Hepatocyte (in vitro differentiated cells): ENCODE data around the gene BMP7. TPM values are rescaled to one million over a fixed set of nuclear protein-coding genes. Genes with fewer than 3 reads are reported as not detected.

Experiments
- DNase-seq: peaks from one replicate; pipeline ENCODE4 v3.0.0-alpha.2; 2016; ENCODE audit warnings: low spot score
- H2AFZ ChIP-seq: fragments of 200-600 bp; sonication (generic); 2 replicates; pipeline ENCODE4 v1.6.0; 2016; ENCODE audit warnings: antibody characterized with exemption, mild to moderate bottlenecking
- H3K27ac ChIP-seq: fragments of 200-600 bp; sonication (generic); 2 replicates; pipeline ENCODE4 v1.5.1; 2016; ENCODE audit warnings: mild to moderate bottlenecking
- H3K27me3 ChIP-seq: fragments of 200-600 bp; sonication (generic); 2 replicates; pipeline ENCODE4 v1.6.1; 2016
- H3K36me3 ChIP-seq: fragments of 200-600 bp; sonication (generic); replicated peaks from 2 replicates; pipeline ENCODE4 v1.5.1; 2016; ENCODE audit warnings: low read depth; ENCODE audit not compliant: insufficient read depth
- H3K4me1 ChIP-seq: fragments of 200-600 bp; sonication (generic); 2 replicates; pipeline ENCODE4 v1.5.1; 2016; ENCODE audit warnings: mild to moderate bottlenecking, moderate library complexity; ENCODE audit not compliant: insufficient read depth
- H3K4me2 ChIP-seq: fragments of 200-600 bp; sonication (generic); 2 replicates; pipeline ENCODE4 v1.6.0; 2016
- H3K4me3 ChIP-seq: fragments of 200-600 bp; sonication (generic); 2 replicates; pipeline ENCODE4 v1.5.1; 2016; ENCODE audit warnings: mild to moderate bottlenecking
- H3K79me2 ChIP-seq: fragments of 200-600 bp; sonication (generic); 2 replicates; pipeline ENCODE4 v1.6.0; 2017; ENCODE audit warnings: mild to moderate bottlenecking
- H3K9me2 ChIP-seq: fragments of 200-600 bp; sonication (generic); replicated peaks from 2 replicates; pipeline ENCODE4 v1.6.0; 2017; ENCODE audit warnings: mild to moderate bottlenecking; ENCODE audit not compliant: insufficient read depth
- H3K9me3 ChIP-seq: fragments of 200-600 bp; sonication (generic); 2 replicates; pipeline ENCODE4 v1.5.1; 2016; ENCODE audit warnings: low read depth, mild to moderate bottlenecking
- H4K20me1 ChIP-seq: fragments of 200-600 bp; sonication (generic); 2 replicates; pipeline ENCODE4 v1.6.0; 2016; ENCODE audit warnings: mild to moderate bottlenecking; ENCODE audit not compliant: insufficient read depth, poor library complexity, severe bottlenecking
- EZH2 ChIP-seq: fragments of 200-600 bp; sonication (generic); IDR thresholded peaks from 2 replicates; pipeline ENCODE4 v1.6.1; 2016; ENCODE audit warnings: antibody characterized with exemption, mild to moderate bottlenecking, borderline replicate concordance
- EZH2phosphoT487 ChIP-seq: fragments of 200-600 bp; sonication (generic); IDR thresholded peaks from one replicate; pipeline ENCODE4 v1.6.1; 2018; ENCODE audit warnings: antibody characterized with exemption, mild to moderate bottlenecking, low read depth, moderate library complexity; ENCODE audit not compliant: unreplicated experiment, severe bottlenecking
- WGBS: methylation state at CpG from one replicate; pipeline ENCODE4 v1.1.6; 2016; ENCODE audit warnings: low lambda C conversion rate; ENCODE audit errors: missing lambda C conversion rate; 5-methylcytosine and 5-hydroxymethylcytosine counted together
- polyA plus RNA-seq: library from polyadenylated mRNA; unstranded; fragments of >200 nt; fragmentation: Nextera tagmentation; extraction: Ambion mirVana; gene quantifications from 2 replicates; pipeline ENCODE4 v1.2.1, GENCODE V29; 2016
- total RNA-seq: library from RNA; depleted of rRNA; stranded (reverse); fragments of >200 nt; gene quantifications from 2 replicates; pipeline ENCODE4 v1.2.3, GENCODE V29; 2014
- TF ChIP-seq, protein P1 (sequence below): fragments of 200-600 bp; sonication (generic); IDR thresholded peaks from 2 replicates; pipeline ENCODE4 v1.5.1; 2016; ENCODE audit warnings: antibody characterized with exemption, mild to moderate bottlenecking; ENCODE audit not compliant: poor library complexity

The BMP7 gene
- total and polyA plus RNA-seq, 2 experiments from 2014 or later: 9.1 to 14.8 TPM

DNA sequence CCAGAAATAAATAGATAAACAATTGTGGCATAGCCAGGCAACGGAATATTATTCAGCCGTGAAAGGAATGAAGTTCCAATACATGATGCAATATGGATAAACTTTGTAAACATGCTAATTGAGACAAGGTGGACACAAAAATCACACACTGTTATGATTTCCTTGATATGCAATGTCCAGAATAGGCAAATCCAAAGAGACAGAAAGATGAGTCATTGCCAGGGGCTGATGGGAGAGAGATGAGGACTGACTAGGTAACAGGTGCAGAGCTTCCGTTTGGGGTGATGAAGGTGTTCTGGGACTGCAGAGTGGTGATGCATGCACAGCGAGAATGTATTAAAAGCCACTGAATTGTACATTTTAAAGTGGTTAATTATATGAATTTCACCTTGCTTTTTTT is 32.0 kb upstream of the BMP7 start:
- H3K79me2 ChIP-seq: no peaks in the 10 kb centered on the region

DNA sequence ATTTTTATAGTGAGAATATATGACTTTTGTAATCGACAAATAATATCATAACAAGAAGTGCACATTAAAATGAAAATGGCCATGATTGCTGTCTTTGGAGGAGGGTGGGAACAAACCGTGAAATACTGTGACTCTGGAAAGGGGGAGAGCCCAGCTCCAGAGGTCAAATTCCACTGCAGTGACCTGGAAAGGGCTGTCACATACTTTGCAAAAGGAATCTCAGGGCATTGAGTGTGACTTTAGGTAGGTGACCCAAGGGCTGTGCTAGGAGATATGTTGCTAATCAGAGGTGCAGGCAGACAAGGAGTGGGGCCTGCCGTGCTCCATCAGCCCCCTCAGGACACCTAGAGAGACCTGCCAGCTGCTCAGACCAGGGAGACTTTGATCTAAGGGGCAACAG is 28.1 kb upstream of the BMP7 start:
- no peaks in the 10 kb centered on the region for H3K27me3 ChIP-seq
- no peaks in the 10 kb centered on the region for H3K36me3 ChIP-seq
- H3K79me2 ChIP-seq: no peaks in the 10 kb centered on the region
- no peaks in the 10 kb centered on the region for H3K9me2 ChIP-seq
- no peaks in the 10 kb centered on the region for H4K20me1 ChIP-seq
- no peaks in the 10 kb centered on the region for H3K9me3 ChIP-seq
- DNase-seq: no peak
- H3K4me2 ChIP-seq: no peak overlapping the region
- H3K27ac ChIP-seq: no peak overlapping the region
- TF ChIP-seq, protein P1, sequence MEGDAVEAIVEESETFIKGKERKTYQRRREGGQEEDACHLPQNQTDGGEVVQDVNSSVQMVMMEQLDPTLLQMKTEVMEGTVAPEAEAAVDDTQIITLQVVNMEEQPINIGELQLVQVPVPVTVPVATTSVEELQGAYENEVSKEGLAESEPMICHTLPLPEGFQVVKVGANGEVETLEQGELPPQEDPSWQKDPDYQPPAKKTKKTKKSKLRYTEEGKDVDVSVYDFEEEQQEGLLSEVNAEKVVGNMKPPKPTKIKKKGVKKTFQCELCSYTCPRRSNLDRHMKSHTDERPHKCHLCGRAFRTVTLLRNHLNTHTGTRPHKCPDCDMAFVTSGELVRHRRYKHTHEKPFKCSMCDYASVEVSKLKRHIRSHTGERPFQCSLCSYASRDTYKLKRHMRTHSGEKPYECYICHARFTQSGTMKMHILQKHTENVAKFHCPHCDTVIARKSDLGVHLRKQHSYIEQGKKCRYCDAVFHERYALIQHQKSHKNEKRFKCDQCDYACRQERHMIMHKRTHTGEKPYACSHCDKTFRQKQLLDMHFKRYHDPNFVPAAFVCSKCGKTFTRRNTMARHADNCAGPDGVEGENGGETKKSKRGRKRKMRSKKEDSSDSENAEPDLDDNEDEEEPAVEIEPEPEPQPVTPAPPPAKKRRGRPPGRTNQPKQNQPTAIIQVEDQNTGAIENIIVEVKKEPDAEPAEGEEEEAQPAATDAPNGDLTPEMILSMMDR: no peak
- TF ChIP-seq EZH2phosphoT487 (no peak), EZH2 (no peak)
- no peaks in the 10 kb centered on the region for H3K4me1 ChIP-seq
- H3K4me3 ChIP-seq: no peak overlapping the region
- 70% methylated on average over 3 of the region's 3 CpGs for WGBS
- no peak overlapping the region for H2AFZ ChIP-seq

More for the DNA sequence above, 32.0 kb upstream of the BMP7 start:
- TF ChIP-seq EZH2phosphoT487 (no peak), EZH2 (no peak)
- TF ChIP-seq, protein P1: no peak
- no peak for DNase-seq
- Histone ChIP-seq H3K27ac (no peak overlapping the region), H3K4me3 (no peak overlapping the region), H4K20me1 (no peaks in the 10 kb centered on the region), H3K4me2 (no peak overlapping the region), H3K9me2 (no peaks in the 10 kb centered on the region), H2AFZ (no peak overlapping the region), H3K4me1 (no peaks in the 10 kb centered on the region), H3K36me3 (no peaks in the 10 kb centered on the region), H3K27me3 (no peaks in the 10 kb centered on the region), H3K9me3 (no peaks in the 10 kb centered on the region)
- 90% methylated on average over 4 of the region's 4 CpGs for WGBS

DNA sequence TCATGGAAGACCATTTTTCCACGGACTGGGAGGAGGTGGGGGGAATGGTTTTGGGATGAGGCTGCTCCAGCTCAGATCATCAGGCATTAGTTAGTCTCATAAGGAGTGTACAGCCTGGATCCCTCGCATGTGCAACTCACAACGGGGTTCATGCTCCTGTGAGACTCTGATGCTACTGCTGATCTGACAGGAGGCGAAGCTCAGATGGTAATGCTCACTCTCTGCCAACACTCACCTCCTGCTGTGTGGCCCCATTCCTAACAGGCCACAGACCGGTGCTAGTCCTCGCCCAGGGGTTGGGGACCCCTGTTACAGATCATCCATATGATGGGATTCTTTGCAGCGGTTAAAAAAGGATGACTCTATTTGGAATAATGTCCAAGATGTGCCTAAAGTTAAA is 27.6 kb upstream of the BMP7 start:
- Histone ChIP-seq H3K27me3 (no peaks in the 10 kb centered on the region), H4K20me1 (no peaks in the 10 kb centered on the region), H3K36me3 (no peaks in the 10 kb centered on the region), H3K4me1 (no peaks in the 10 kb centered on the region), H3K9me2 (no peaks in the 10 kb centered on the region), H3K27ac (no peak overlapping the region), H3K4me3 (no peak overlapping the region), H3K9me3 (no peaks in the 10 kb centered on the region), H3K79me2 (no peaks in the 10 kb centered on the region), H2AFZ (no peak overlapping the region), H3K4me2 (no peak overlapping the region)
- TF ChIP-seq, protein P1: no peak
- no peak for TF ChIP-seq EZH2phosphoT487
- no peak for TF ChIP-seq EZH2
- no peak for DNase-seq
- WGBS: 90% methylated on average over 7 of the region's 7 CpGs

DNA sequence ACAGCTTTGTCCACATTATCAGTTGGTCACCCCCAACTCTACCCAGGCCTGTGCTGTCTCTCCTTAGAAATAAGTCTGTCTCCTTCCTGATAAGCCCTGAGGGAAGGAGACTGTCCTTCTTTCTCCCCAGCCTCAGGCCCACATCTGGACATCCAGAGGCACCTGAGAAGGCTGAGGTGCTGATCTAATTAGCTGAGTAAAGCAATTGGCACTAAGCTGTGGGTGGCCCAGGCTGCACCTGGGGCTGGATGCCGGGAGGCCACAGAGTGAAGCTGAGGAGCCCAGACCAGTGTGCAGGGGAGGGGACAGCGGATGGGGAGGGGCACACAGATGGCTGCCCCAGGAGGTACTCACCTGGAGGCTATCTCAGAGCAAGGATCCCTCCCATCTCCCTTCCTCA is 26.2 kb upstream of the BMP7 start:
- Histone ChIP-seq H2AFZ (no peak overlapping the region), H3K27me3 (no peaks in the 10 kb centered on the region), H3K9me3 (no peaks in the 10 kb centered on the region), H3K4me3 (no peak overlapping the region), H3K4me1 (peaks cover 8% of the 10 kb centered on the region), H4K20me1 (no peaks in the 10 kb centered on the region), H3K36me3 (no peaks in the 10 kb centered on the region), H3K27ac (no peak overlapping the region), H3K79me2 (no peaks in the 10 kb centered on the region), H3K9me2 (no peaks in the 10 kb centered on the region), H3K4me2 (no peak overlapping the region)
- no peak for DNase-seq
- TF ChIP-seq, protein P1: no peak
- no peak for TF ChIP-seq EZH2
- TF ChIP-seq EZH2phosphoT487: no peak
- 91% methylated on average over 2 of the region's 2 CpGs for WGBS
